WTC11 (cell line): ENCODE measurements around the gene IQCK. TPM values are rescaled to one million over a fixed set of nuclear protein-coding genes. Genes with fewer than 3 reads are reported as not detected.

ENCODE experiments used
- AR ChIP-seq: fragments of 250-450 bp; sonication (Bioruptor Pico); IDR thresholded peaks from 2 replicates; pipeline ENCODE4 v1.9.0; 2021; ENCODE audit warnings: mild to moderate bottlenecking
- ERG ChIP-seq: fragments of 250-450 bp; sonication (Bioruptor Pico); IDR thresholded peaks from 2 replicates; pipeline ENCODE4 v1.8.0; 2021; ENCODE audit warnings: mild to moderate bottlenecking
- FOXP1 ChIP-seq: sonication (generic); formaldehyde crosslinking; IDR thresholded peaks from 2 replicates; pipeline ENCODE4 v1.8.0; 2022; ENCODE audit warnings: missing genetic modification reagents, mild to moderate bottlenecking, moderate library complexity, borderline replicate concordance
- ZBTB21 ChIP-seq: sonication (generic); formaldehyde crosslinking; IDR thresholded peaks from 2 replicates; pipeline ENCODE4 v1.8.1; 2023; ENCODE audit warnings: mild to moderate bottlenecking, missing genetic modification reagents, borderline replicate concordance
- ZNF532 ChIP-seq: fragments of 250-450 bp; sonication (Bioruptor Pico); IDR thresholded peaks from 2 replicates; pipeline ENCODE4 v1.9.0; 2021; ENCODE audit warnings: mild to moderate bottlenecking, borderline replicate concordance
- total RNA-seq: library from RNA; stranded (reverse); gene quantifications from 3 replicates; pipeline ENCODE4 v1.2.3, GENCODE V29; 2021
- TF ChIP-seq, protein P1 (sequence below): sonication (generic); formaldehyde crosslinking; IDR thresholded peaks from 2 replicates; pipeline ENCODE4 v1.8.0; 2022; ENCODE audit warnings: missing genetic modification reagents
- TF ChIP-seq, protein P2 (sequence below): sonication (generic); formaldehyde crosslinking; IDR thresholded peaks from 2 replicates; pipeline ENCODE4 v1.8.1; 2022; ENCODE audit warnings: low read depth, missing genetic modification reagents, borderline replicate concordance
- TF ChIP-seq, protein P3 (sequence below): sonication (generic); formaldehyde crosslinking; IDR thresholded peaks from 2 replicates; pipeline ENCODE4 v1.8.0; 2023; ENCODE audit warnings: missing genetic modification reagents, mild to moderate bottlenecking, borderline replicate concordance
- TF ChIP-seq, protein P4 (sequence below): sonication (generic); formaldehyde crosslinking; IDR thresholded peaks from 2 replicates; pipeline ENCODE4 v1.8.0; 2023; ENCODE audit warnings: mild to moderate bottlenecking, missing genetic modification reagents
- TF ChIP-seq, protein P5 (sequence below): sonication (generic); formaldehyde crosslinking; IDR thresholded peaks from 2 replicates; pipeline ENCODE4 v1.8.1; 2023; ENCODE audit warnings: mild to moderate bottlenecking, missing genetic modification reagents
- TF ChIP-seq, protein P6 (sequence below): sonication (generic); formaldehyde crosslinking; IDR thresholded peaks from 2 replicates; pipeline ENCODE4 v1.8.1; 2022; ENCODE audit warnings: mild to moderate bottlenecking, missing genetic modification reagents, moderate library complexity, borderline replicate concordance

The IQCK gene
- total RNA-seq, 1 experiment from 2014 or later = 5.8 TPM

GRCh38 chr16:19835196-19835595 is 117.1 kb downstream of the IQCK start (continued):
- no peak for TF ChIP-seq ZNF532 (CRISPR knock-in tag)
- TF ChIP-seq, protein P1, sequence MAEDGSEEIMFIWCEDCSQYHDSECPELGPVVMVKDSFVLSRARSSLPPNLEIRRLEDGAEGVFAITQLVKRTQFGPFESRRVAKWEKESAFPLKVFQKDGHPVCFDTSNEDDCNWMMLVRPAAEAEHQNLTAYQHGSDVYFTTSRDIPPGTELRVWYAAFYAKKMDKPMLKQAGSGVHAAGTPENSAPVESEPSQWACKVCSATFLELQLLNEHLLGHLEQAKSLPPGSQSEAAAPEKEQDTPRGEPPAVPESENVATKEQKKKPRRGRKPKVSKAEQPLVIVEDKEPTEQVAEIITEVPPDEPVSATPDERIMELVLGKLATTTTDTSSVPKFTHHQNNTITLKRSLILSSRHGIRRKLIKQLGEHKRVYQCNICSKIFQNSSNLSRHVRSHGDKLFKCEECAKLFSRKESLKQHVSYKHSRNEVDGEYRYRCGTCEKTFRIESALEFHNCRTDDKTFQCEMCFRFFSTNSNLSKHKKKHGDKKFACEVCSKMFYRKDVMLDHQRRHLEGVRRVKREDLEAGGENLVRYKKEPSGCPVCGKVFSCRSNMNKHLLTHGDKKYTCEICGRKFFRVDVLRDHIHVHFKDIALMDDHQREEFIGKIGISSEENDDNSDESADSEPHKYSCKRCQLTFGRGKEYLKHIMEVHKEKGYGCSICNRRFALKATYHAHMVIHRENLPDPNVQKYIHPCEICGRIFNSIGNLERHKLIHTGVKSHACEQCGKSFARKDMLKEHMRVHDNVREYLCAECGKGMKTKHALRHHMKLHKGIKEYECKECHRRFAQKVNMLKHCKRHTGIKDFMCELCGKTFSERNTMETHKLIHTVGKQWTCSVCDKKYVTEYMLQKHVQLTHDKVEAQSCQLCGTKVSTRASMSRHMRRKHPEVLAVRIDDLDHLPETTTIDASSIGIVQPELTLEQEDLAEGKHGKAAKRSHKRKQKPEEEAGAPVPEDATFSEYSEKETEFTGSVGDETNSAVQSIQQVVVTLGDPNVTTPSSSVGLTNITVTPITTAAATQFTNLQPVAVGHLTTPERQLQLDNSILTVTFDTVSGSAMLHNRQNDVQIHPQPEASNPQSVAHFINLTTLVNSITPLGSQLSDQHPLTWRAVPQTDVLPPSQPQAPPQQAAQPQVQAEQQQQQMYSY (CRISPR knock-in tag) = no peak
- TF ChIP-seq, protein P2, sequence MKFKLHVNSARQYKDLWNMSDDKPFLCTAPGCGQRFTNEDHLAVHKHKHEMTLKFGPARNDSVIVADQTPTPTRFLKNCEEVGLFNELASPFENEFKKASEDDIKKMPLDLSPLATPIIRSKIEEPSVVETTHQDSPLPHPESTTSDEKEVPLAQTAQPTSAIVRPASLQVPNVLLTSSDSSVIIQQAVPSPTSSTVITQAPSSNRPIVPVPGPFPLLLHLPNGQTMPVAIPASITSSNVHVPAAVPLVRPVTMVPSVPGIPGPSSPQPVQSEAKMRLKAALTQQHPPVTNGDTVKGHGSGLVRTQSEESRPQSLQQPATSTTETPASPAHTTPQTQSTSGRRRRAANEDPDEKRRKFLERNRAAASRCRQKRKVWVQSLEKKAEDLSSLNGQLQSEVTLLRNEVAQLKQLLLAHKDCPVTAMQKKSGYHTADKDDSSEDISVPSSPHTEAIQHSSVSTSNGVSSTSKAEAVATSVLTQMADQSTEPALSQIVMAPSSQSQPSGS (CRISPR knock-in tag) = no peak
- no peak for TF ChIP-seq ERG (CRISPR knock-in tag)
- TF ChIP-seq, protein P3, sequence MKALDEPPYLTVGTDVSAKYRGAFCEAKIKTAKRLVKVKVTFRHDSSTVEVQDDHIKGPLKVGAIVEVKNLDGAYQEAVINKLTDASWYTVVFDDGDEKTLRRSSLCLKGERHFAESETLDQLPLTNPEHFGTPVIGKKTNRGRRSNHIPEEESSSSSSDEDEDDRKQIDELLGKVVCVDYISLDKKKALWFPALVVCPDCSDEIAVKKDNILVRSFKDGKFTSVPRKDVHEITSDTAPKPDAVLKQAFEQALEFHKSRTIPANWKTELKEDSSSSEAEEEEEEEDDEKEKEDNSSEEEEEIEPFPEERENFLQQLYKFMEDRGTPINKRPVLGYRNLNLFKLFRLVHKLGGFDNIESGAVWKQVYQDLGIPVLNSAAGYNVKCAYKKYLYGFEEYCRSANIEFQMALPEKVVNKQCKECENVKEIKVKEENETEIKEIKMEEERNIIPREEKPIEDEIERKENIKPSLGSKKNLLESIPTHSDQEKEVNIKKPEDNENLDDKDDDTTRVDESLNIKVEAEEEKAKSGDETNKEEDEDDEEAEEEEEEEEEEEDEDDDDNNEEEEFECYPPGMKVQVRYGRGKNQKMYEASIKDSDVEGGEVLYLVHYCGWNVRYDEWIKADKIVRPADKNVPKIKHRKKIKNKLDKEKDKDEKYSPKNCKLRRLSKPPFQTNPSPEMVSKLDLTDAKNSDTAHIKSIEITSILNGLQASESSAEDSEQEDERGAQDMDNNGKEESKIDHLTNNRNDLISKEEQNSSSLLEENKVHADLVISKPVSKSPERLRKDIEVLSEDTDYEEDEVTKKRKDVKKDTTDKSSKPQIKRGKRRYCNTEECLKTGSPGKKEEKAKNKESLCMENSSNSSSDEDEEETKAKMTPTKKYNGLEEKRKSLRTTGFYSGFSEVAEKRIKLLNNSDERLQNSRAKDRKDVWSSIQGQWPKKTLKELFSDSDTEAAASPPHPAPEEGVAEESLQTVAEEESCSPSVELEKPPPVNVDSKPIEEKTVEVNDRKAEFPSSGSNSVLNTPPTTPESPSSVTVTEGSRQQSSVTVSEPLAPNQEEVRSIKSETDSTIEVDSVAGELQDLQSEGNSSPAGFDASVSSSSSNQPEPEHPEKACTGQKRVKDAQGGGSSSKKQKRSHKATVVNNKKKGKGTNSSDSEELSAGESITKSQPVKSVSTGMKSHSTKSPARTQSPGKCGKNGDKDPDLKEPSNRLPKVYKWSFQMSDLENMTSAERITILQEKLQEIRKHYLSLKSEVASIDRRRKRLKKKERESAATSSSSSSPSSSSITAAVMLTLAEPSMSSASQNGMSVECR (CRISPR knock-in tag) = no peak
- TF ChIP-seq, protein P4, sequence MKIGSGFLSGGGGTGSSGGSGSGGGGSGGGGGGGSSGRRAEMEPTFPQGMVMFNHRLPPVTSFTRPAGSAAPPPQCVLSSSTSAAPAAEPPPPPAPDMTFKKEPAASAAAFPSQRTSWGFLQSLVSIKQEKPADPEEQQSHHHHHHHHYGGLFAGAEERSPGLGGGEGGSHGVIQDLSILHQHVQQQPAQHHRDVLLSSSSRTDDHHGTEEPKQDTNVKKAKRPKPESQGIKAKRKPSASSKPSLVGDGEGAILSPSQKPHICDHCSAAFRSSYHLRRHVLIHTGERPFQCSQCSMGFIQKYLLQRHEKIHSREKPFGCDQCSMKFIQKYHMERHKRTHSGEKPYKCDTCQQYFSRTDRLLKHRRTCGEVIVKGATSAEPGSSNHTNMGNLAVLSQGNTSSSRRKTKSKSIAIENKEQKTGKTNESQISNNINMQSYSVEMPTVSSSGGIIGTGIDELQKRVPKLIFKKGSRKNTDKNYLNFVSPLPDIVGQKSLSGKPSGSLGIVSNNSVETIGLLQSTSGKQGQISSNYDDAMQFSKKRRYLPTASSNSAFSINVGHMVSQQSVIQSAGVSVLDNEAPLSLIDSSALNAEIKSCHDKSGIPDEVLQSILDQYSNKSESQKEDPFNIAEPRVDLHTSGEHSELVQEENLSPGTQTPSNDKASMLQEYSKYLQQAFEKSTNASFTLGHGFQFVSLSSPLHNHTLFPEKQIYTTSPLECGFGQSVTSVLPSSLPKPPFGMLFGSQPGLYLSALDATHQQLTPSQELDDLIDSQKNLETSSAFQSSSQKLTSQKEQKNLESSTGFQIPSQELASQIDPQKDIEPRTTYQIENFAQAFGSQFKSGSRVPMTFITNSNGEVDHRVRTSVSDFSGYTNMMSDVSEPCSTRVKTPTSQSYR (CRISPR knock-in tag) = no peak
- TF ChIP-seq, protein P5, sequence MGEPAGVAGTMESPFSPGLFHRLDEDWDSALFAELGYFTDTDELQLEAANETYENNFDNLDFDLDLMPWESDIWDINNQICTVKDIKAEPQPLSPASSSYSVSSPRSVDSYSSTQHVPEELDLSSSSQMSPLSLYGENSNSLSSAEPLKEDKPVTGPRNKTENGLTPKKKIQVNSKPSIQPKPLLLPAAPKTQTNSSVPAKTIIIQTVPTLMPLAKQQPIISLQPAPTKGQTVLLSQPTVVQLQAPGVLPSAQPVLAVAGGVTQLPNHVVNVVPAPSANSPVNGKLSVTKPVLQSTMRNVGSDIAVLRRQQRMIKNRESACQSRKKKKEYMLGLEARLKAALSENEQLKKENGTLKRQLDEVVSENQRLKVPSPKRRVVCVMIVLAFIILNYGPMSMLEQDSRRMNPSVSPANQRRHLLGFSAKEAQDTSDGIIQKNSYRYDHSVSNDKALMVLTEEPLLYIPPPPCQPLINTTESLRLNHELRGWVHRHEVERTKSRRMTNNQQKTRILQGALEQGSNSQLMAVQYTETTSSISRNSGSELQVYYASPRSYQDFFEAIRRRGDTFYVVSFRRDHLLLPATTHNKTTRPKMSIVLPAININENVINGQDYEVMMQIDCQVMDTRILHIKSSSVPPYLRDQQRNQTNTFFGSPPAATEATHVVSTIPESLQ (CRISPR knock-in tag) = no peak
- TF ChIP-seq ZBTB21 (CRISPR knock-in tag) = no peak
- TF ChIP-seq, protein P6, sequence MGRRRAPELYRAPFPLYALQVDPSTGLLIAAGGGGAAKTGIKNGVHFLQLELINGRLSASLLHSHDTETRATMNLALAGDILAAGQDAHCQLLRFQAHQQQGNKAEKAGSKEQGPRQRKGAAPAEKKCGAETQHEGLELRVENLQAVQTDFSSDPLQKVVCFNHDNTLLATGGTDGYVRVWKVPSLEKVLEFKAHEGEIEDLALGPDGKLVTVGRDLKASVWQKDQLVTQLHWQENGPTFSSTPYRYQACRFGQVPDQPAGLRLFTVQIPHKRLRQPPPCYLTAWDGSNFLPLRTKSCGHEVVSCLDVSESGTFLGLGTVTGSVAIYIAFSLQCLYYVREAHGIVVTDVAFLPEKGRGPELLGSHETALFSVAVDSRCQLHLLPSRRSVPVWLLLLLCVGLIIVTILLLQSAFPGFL = no peak
- no peak for TF ChIP-seq AR (CRISPR knock-in tag)
- TF ChIP-seq FOXP1 = no peak
